Fibroblast of villous mesenchyme (primary cell): ENCODE results near the gene AGPAT4. TPM values are rescaled to one million over a fixed set of nuclear protein-coding genes. Genes with fewer than 3 reads are reported as not detected.

Source experiments
- DNase-seq: peaks from one replicate; pipeline ENCODE4 v3.0.0-alpha.2; 2010; ENCODE audit warnings: low read depth
- H3K4me3 ChIP-seq: 2 replicates; pipeline ENCODE4 v1.5.1; 2011; ENCODE audit warnings: low read depth, mild to moderate bottlenecking, low read length
- CTCF ChIP-seq: IDR thresholded peaks from 2 replicates; pipeline ENCODE4 v1.5.1; 2012; ENCODE audit warnings: low read depth, mild to moderate bottlenecking, low read length; ENCODE audit not compliant: insufficient read depth
- total RNA-seq: library from RNA; depleted of rRNA; stranded (reverse); fragments of >200 nt; gene quantifications from 2 replicates; pipeline ENCODE4 v1.2.3, GENCODE V29; 2012

The AGPAT4 gene
- total RNA-seq, 1 donor = 11.2 TPM

DNA sequence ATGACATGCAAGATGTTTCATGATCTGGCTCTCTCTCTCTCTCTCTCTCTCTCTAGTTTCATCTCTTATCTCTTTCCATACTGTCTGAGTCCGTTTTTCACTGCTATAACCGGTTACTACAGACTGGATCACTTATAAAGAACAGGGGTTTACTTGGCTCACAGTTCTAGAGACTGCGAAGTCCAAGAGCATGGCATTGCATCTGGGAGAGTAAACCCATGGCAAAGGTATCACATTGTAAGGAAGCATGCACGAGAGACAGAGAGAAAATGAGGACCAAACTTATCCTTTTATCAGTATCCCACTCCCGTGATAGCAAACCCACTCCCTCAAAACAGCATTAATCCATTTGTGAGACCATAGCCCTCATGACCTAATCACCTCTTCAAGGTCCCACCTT, 7.2 kb upstream of the AGPAT4 start:
- no peak overlapping the region for H3K4me3 ChIP-seq
- no peak for DNase-seq
- no peak for TF ChIP-seq CTCF

DNA sequence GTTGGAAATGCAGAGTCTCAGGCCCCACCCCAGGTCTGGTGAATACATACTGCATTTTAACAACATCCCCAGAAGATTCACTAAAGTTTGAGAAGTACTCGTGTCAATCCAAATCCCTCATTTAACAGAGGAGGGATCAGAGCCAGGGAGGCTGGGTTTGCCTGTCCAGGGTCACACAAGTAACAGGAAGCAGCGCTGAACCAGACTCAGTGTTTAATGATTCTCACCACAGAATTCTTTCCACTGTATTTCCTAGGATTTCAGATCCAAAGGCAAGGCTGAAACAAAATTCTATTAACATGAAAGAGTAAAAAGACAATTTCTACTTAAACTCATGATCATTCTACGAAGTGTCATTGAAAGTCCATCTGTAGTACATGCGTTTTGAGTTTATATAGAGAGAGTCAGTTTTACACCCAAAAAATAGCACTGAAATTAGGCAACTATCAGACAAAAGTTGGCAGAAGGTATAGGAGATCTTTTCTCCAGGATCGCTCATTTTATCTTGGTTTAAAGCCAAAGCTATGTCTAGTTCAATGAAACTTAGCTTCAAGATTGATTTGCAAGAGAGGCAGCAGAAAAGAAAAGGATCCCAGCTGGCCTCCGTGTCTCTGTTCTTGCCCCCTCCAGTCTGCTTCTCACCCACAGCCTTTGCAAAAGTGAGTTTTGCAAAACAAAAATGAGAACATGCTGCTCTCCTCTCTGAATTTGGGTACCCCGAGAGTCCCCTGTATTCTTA, 6.0 kb upstream of the AGPAT4 start:
- no peak for DNase-seq
- H3K4me3 ChIP-seq = no peak overlapping the region
- TF ChIP-seq CTCF = no peak

GRCh38 chr6:161276605-161277155, 2.8 kb upstream of the AGPAT4 start:
- DNase-seq = no peak
- no peak for TF ChIP-seq CTCF
- H3K4me3 ChIP-seq = no peak overlapping the region

GRCh38 chr6:161274898-161275297, 1.0 kb upstream of the AGPAT4 start:
- no peak overlapping the region for H3K4me3 ChIP-seq
- no peak for TF ChIP-seq CTCF
- DNase-seq = no peak

GRCh38 chr6:161274488-161274858, 612 bp upstream of the AGPAT4 start:
- H3K4me3 ChIP-seq = peak overlapping the region; percentile 89
- no peak for DNase-seq
- no peak for TF ChIP-seq CTCF

- H3K4me3 ChIP-seq = peak overlapping the region; percentile 89
- peak; percentile 68 for DNase-seq
- no peak for TF ChIP-seq CTCF
Observed at GRCh38 chr6:161273274-161273751, 548 bp downstream of the AGPAT4 start.
